Activated CD8-positive, alpha-beta T cell treated with anti-CD3 and anti-CD28 coated beads, Interleukin-2, amount 10 ng/mL, durations not matched to agents 7 days and 5 days (primary cell): Measurements from ENCODE around the gene ZNF593. TPM values are rescaled to one million over a fixed set of nuclear protein-coding genes. Genes with fewer than 3 reads are reported as not detected.
A peak's percentile ranks its signal among the peaks of the same experiment; 100 is the strongest.

Experiments
- ATAC-seq: fragments of 150-1000 bp; cut with Tn5 transposase; one replicate; pipeline ENCODE4 v1.10.0; 2021; ENCODE audit warnings: moderate library complexity
- CTCF ChIA-PET: fragments of 350-600 bp; sonication (Branson Sonifier 250); formaldehyde crosslinking; loops from one replicate; lab custom pipeline; 2021; ENCODE audit warnings: antibody characterized with exemption; lab: Charles Lee
- POLR2A ChIA-PET: fragments of 350-600 bp; sonication (Branson Sonifier 250); formaldehyde crosslinking; loops from one replicate; lab custom pipeline; 2021; ENCODE audit warnings: antibody characterized with exemption; lab: Charles Lee
- DNase-seq: peaks from one replicate; pipeline ENCODE4 v3.0.0-alpha.2; 2020
- H3K27ac Mint-ChIP-seq: one replicate; pipeline ENCODE4 v1.8.0; 2021; ENCODE audit warnings: mild to moderate bottlenecking, mixed read lengths
- H3K27me3 Mint-ChIP-seq: one replicate; pipeline ENCODE4 v1.8.0; 2021; ENCODE audit warnings: low read depth, mixed read lengths
- H3K36me3 Mint-ChIP-seq: one replicate; pipeline ENCODE4 v1.8.0; 2021; ENCODE audit warnings: low read depth, mixed read lengths
- H3K4me1 Mint-ChIP-seq: one replicate; pipeline ENCODE4 v1.8.0; 2021; ENCODE audit warnings: low read depth, mixed read lengths
- H3K4me3 Mint-ChIP-seq: one replicate; pipeline ENCODE4 v1.8.0; 2021; ENCODE audit warnings: mild to moderate bottlenecking, mixed read lengths
- H3K9me3 Mint-ChIP-seq: one replicate; pipeline ENCODE4 v1.8.0; 2022; ENCODE audit warnings: mixed read lengths; ENCODE audit not compliant: insufficient read depth
- total RNA-seq, 2 experiments: library from RNA; stranded (reverse); gene quantifications; one replicate each; pipeline ENCODE4 v1.2.3, GENCODE V29; 2021

The ZNF593 gene
- total RNA-seq, 2 experiments from 2014 or later: 28.4 to 31.1 TPM

GRCh38 chr1:26190373-26190987 lies 20.8 kb downstream of the ZNF593 start, which contains the start of gene CATSPER4:
Gene CATSPER4 (plus strand): TSS chr1:26190602. CDS start chr1:26190628, 26 bp downstream.
- ChIA-PET POLR2A (interaction anchor here (0.5 kb wide), 1 partner anchor 44 kb away, joined by 3 read pairs; the partner anchor contains the start of gene CEP85), CTCF (interaction anchor here (1.4 to 2.4 kb wide), 2 partner anchors 21 to 43 kb away, joined by 9 to 13 read pairs; partner anchors contain the start of genes CEP85 and ZNF593)
- no peak for ATAC-seq

GRCh38 chr1:26191739-26192138 lies 22.0 kb downstream of the ZNF593 start:
- peaks cover 6% of the 10 kb centered on the region for H3K4me1 Mint-ChIP-seq
- H3K27ac Mint-ChIP-seq: peak overlapping the region; percentile 70
- no peaks in the 10 kb centered on the region for H3K36me3 Mint-ChIP-seq
- ATAC-seq (peak; percentile 60), DNase-seq (peak; percentile 49)
- ChIA-PET CTCF (interaction anchor here (1.0 to 1.2 kb wide), 2 partner anchors 13 to 22 kb away, joined by 3 to 5 read pairs; partner anchors contain the start of gene ZNF593), POLR2A (interaction anchor here (0.6 kb wide), 1 partner anchor 26 kb away, joined by 3 read pairs; no protein-coding TSS in a partner anchor)
- no peak overlapping the region for H3K4me3 Mint-ChIP-seq
- no peaks in the 10 kb centered on the region for H3K9me3 Mint-ChIP-seq
- peaks cover 2% of the 10 kb centered on the region for H3K27me3 Mint-ChIP-seq

More at GRCh38 chr1:26190373-26190987, 20.8 kb downstream of the ZNF593 start, which contains the start of gene CATSPER4:
- Mint-ChIP-seq H3K9me3 (no peaks in the 10 kb centered on the region), H3K36me3 (no peaks in the 10 kb centered on the region), H3K27ac (peak within 1 kb of the TSS; percentile 70), H3K4me3 (no peak within 1 kb of the TSS), H3K4me1 (peaks cover 6% of the 10 kb centered on the region), H3K27me3 (peaks cover 2% of the 10 kb centered on the region)
- no peak for DNase-seq

- Mint-ChIP-seq H3K9me3 (no peaks in the 10 kb centered on the region), H3K4me3 (no peak overlapping the region), H3K36me3 (no peaks in the 10 kb centered on the region), H3K27ac (no peak overlapping the region), H3K27me3 (peaks cover 6% of the 10 kb centered on the region), H3K4me1 (peaks cover 11% of the 10 kb centered on the region)
- ChIA-PET POLR2A (no interaction called here), CTCF (interaction anchor here (0.6 kb wide), 1 partner anchor 15 kb away, joined by 3 read pairs; no protein-coding TSS in a partner anchor)
- no peak for DNase-seq
- no peak for ATAC-seq
Observed at GRCh38 chr1:26195805-26196204, 26.1 kb downstream of the ZNF593 start.

GRCh38 chr1:26197301-26197700 lies 27.6 kb downstream of the ZNF593 start:
- ChIA-PET CTCF (interaction anchor here (1.5 kb wide), 1 partner anchor 52 kb away, joined by 3 read pairs; no protein-coding TSS in a partner anchor), POLR2A (no interaction called here)
- H3K36me3 Mint-ChIP-seq: no peaks in the 10 kb centered on the region
- no peak for ATAC-seq
- peaks cover 20% of the 10 kb centered on the region for H3K4me1 Mint-ChIP-seq
- no peak for DNase-seq
- H3K27me3 Mint-ChIP-seq: peaks cover 6% of the 10 kb centered on the region
- H3K9me3 Mint-ChIP-seq: no peaks in the 10 kb centered on the region
- no peak overlapping the region for H3K27ac Mint-ChIP-seq
- H3K4me3 Mint-ChIP-seq: no peak overlapping the region

- no peak for ATAC-seq
- DNase-seq: no peak
- Mint-ChIP-seq H3K4me3 (no peak overlapping the region), H3K4me1 (peaks cover 25% of the 10 kb centered on the region), H3K27me3 (peaks cover 6% of the 10 kb centered on the region), H3K9me3 (no peaks in the 10 kb centered on the region), H3K27ac (no peak overlapping the region), H3K36me3 (no peaks in the 10 kb centered on the region)
- ChIA-PET CTCF (interaction anchor here (1.5 kb wide), 1 partner anchor 53 kb away, joined by 3 read pairs; no protein-coding TSS in a partner anchor), POLR2A (no interaction called here)
Observed at GRCh38 chr1:26197813-26198212, 28.1 kb downstream of the ZNF593 start.

GRCh38 chr1:26200413-26200812 lies 30.7 kb downstream of the ZNF593 start:
- ChIA-PET POLR2A (no interaction called here), CTCF (interaction anchor here (2.1 to 2.4 kb wide), 2 partner anchors 31 to 34 kb away, joined by 7 to 9 read pairs; partner anchors contain the start of genes C1orf232, CEP85 and ZNF593)
- Mint-ChIP-seq H3K27me3 (peaks cover 4% of the 10 kb centered on the region), H3K4me1 (peaks cover 37% of the 10 kb centered on the region), H3K4me3 (no peak overlapping the region), H3K27ac (peak overlapping the region; percentile 47), H3K36me3 (no peaks in the 10 kb centered on the region), H3K9me3 (no peaks in the 10 kb centered on the region)
- DNase-seq (no peak), ATAC-seq (no peak)

DNA sequence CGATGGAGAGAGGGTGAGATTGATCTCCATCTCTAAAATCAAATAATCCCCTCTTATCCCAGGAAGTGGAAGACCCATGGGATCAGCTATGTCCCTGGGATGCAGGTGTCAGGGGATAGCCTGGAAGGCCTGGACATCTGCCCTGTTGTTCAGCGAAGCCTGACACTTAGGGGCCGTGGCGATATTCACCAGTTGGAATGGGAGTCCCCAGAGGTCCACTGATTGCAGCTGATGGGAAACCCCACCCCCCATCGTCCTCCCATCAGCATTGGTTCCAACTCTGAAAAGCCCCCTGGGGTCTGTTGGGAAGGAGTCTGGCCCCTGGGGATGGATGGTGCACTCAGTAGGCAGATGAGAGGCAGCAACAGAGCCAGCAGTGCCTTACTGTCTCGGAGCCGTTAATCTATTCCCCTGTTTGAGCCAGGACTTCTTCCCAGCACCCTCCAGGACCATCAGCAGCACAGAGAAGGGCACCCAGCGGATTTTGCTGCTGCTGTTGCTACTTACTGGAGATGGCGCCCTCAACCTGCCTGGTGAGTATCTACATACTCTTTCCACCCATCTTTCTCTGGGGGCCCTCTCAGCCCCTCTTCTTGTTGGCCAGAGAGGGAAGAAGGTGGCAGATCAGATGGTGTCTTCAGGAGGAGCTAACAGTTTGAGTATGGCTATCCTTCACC lies 34.1 kb downstream of the ZNF593 start:
- peaks cover 4% of the 10 kb centered on the region for H3K27me3 Mint-ChIP-seq
- peaks cover 37% of the 10 kb centered on the region for H3K4me1 Mint-ChIP-seq
- DNase-seq (no peak), ATAC-seq (no peak)
- CTCF ChIA-PET: interaction anchor here (0.7 to 4.2 kb wide), 10 partner anchors 12 to 214 kb away, joined by 3 to 34 read pairs (median 4); partner anchors contain the start of genes CD52, CEP85, ZNF593 and ZNF683
- no peaks in the 10 kb centered on the region for H3K36me3 Mint-ChIP-seq
- H3K9me3 Mint-ChIP-seq: no peaks in the 10 kb centered on the region
- H3K4me3 Mint-ChIP-seq: no peak overlapping the region
- no peak overlapping the region for H3K27ac Mint-ChIP-seq
- POLR2A ChIA-PET: no interaction called here

DNA sequence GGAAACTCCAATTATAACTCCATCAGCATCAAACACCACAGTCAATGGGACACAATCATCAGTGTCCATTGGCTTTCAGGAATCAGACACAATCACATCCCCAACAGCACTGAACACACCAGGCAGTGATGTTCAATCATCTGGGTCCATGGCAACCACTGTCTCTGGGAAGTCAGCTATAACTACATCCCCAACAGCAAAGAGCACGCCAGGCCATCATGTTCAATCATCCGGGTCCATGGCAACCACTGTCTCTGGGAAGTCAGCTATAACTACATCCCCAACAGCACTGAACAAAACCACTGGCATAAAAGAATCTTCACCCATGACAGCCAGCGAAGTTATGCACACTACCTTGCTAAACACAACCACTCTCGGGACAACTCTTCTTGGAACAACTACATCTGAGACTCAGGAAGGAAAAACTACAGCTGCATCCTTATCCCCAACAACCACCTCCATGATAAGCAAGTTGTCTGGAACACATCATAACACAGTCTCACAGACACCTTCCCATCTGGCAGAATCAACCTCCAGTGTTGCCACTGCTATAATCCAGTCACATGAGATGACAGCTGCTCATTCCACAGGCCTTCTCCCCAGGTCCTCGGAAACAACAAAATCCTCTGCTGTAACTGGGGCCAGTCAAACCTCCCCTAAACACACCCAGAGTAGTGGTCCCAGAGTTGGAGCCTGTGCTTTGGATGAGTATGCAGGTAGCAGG lies 40.6 kb downstream of the ZNF593 start:
- Mint-ChIP-seq H3K36me3 (no peaks in the 10 kb centered on the region), H3K27ac (no peak overlapping the region), H3K27me3 (peaks cover 15% of the 10 kb centered on the region), H3K9me3 (no peaks in the 10 kb centered on the region), H3K4me3 (no peak overlapping the region), H3K4me1 (no peaks in the 10 kb centered on the region)
- ChIA-PET CTCF (interaction anchor here (0.7 to 2.8 kb wide), 5 partner anchors 14 to 181 kb away, joined by 3 to 19 read pairs (median 3); partner anchors contain the start of gene CEP85), POLR2A (no interaction called here)
- ATAC-seq (no peak), DNase-seq (no peak)

DNA sequence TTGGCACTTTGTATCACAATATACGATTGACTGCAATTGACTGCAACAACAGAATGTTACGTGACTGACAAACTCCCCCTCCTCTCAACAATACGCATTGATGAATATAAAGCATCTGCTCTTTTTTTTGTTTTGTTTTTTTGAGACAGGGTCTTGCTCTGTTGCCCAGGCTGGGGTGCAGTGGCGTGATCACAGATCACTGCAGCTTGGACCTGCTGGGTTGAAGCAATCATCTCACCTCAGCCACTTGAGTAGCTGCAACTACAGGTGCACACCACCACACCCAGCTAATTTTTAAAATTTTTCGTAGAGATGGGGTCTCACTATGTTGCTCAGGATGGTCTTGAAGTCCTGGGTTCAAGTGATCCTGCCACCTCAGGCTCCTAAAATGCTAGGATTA lies 43.0 kb downstream of the ZNF593 start:
- Mint-ChIP-seq H3K4me1 (no peaks in the 10 kb centered on the region), H3K9me3 (no peaks in the 10 kb centered on the region), H3K27ac (no peak overlapping the region), H3K4me3 (no peak overlapping the region), H3K27me3 (peaks cover 15% of the 10 kb centered on the region), H3K36me3 (no peaks in the 10 kb centered on the region)
- no peak for DNase-seq
- no peak for ATAC-seq
- ChIA-PET CTCF (interaction anchor here (1.0 to 1.4 kb wide), 2 partner anchors 21 to 43 kb away, joined by 3 to 9 read pairs; partner anchors contain the start of genes CEP85 and ZNF593), POLR2A (no interaction called here)

- Mint-ChIP-seq H3K4me1 (no peaks in the 10 kb centered on the region), H3K27ac (no peak overlapping the region), H3K9me3 (no peaks in the 10 kb centered on the region), H3K36me3 (no peaks in the 10 kb centered on the region), H3K27me3 (peaks cover 15% of the 10 kb centered on the region), H3K4me3 (no peak overlapping the region)
- DNase-seq: no peak
- ChIA-PET CTCF (interaction anchor here (0.5 to 1.9 kb wide), 4 partner anchors 20 to 256 kb away, joined by 3 to 9 read pairs (median 4); partner anchors contain the start of genes CEP85 and ZNF593), POLR2A (no interaction called here)
- no peak for ATAC-seq
Observed at GRCh38 chr1:26213335-26213905, 43.7 kb downstream of the ZNF593 start.

DNA sequence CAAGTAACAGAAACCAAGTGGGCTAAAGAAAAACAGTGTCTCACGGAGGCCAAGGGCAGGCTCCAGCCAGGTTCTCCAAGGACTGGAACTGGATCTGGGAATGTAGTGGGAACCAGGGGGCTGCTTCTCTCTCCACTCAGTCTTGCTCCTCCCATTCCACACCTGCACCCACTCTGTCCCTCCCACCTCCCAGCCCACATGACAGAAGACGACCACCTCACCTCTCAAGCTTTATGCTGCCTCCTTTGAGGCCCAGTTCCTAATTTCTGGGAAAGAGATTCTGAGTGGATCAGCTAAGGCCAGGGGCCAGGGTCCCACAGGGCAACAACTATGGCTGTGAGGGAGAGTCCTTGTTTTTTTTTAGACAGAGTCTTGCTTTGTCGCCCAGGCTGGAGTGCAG lies 45.5 kb downstream of the ZNF593 start:
- POLR2A ChIA-PET: no interaction called here
- Mint-ChIP-seq H3K36me3 (no peaks in the 10 kb centered on the region), H3K27me3 (peaks cover 9% of the 10 kb centered on the region), H3K9me3 (no peaks in the 10 kb centered on the region), H3K4me3 (no peak overlapping the region), H3K4me1 (no peaks in the 10 kb centered on the region), H3K27ac (no peak overlapping the region)
- no peak for DNase-seq
- CTCF ChIA-PET: interaction anchor here (1.9 kb wide), 1 partner anchor 19 kb away, joined by 4 read pairs; the partner anchor contains the start of gene CEP85
- ATAC-seq: no peak
